Neural crest cell (in vitro differentiated cells): ENCODE data around the gene MELTF. TPM values are rescaled to one million over a fixed set of nuclear protein-coding genes. Genes with fewer than 3 reads are reported as not detected.

Source experiments
- DNase-seq: peaks from one replicate; pipeline ENCODE4 v3.0.0; 2021; ENCODE audit warnings: low read depth, mixed read lengths, low spot score
- H3K27ac Mint-ChIP-seq: one replicate; pipeline ENCODE4 v1.8.0; 2021; ENCODE audit warnings: mild to moderate bottlenecking, mixed read lengths; ENCODE audit not compliant: unreplicated experiment
- H3K27me3 Mint-ChIP-seq: 2 replicates; pipeline ENCODE4 v1.8.0; 2021; ENCODE audit warnings: low read depth, mild to moderate bottlenecking, mixed read lengths
- H3K36me3 Mint-ChIP-seq: 2 replicates; pipeline ENCODE4 v1.8.0; 2021; ENCODE audit warnings: low read depth, mild to moderate bottlenecking, mixed read lengths
- H3K4me1 Mint-ChIP-seq: 2 replicates; pipeline ENCODE4 v1.8.0; 2021; ENCODE audit warnings: mixed read lengths
- H3K4me3 Mint-ChIP-seq: one replicate; pipeline ENCODE4 v1.8.0; 2021; ENCODE audit warnings: mild to moderate bottlenecking, mixed read lengths
- H3K9me3 Mint-ChIP-seq: 2 replicates; pipeline ENCODE4 v1.8.0; 2021; ENCODE audit warnings: mixed read lengths
- total RNA-seq: library from RNA; stranded (reverse); gene quantifications from 2 replicates; pipeline ENCODE4 v1.2.1, GENCODE V29; 2021
- TF ChIP-seq, protein P1 (sequence below): fragments of 200-600 bp; sonication (generic); conservative IDR thresholded peaks from 2 replicates; pipeline ENCODE4 v1.5.0; 2021; ENCODE audit warnings: antibody characterized with exemption, mild to moderate bottlenecking

The MELTF gene
- total RNA-seq, 1 donor from 2014 or later: 3.9 TPM

DNA sequence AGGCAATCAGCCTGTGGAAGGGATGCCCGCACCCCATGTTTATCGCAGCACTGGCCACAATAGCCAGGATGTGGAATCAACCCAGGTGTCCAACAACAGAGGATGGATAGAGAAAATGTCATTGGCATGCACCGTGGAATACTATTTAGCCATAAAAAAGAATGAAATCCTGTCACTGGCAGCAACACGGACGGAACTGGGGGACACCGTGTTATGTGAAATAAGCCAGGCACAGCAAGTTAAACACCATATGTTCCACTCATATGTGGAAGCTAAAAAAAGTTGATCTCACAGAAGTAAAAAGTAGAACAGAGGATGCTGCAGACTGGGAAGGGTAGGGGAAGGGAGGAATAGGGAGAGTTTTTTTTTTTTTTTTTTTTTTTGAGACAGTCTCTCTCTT lies 15.6 kb downstream of the MELTF start:
- no peak overlapping the region for H3K4me3 Mint-ChIP-seq
- peaks cover 17% of the 10 kb centered on the region for H3K4me1 Mint-ChIP-seq
- H3K27me3 Mint-ChIP-seq: no peaks in the 10 kb centered on the region
- no peaks in the 10 kb centered on the region for H3K36me3 Mint-ChIP-seq
- TF ChIP-seq, protein P1, sequence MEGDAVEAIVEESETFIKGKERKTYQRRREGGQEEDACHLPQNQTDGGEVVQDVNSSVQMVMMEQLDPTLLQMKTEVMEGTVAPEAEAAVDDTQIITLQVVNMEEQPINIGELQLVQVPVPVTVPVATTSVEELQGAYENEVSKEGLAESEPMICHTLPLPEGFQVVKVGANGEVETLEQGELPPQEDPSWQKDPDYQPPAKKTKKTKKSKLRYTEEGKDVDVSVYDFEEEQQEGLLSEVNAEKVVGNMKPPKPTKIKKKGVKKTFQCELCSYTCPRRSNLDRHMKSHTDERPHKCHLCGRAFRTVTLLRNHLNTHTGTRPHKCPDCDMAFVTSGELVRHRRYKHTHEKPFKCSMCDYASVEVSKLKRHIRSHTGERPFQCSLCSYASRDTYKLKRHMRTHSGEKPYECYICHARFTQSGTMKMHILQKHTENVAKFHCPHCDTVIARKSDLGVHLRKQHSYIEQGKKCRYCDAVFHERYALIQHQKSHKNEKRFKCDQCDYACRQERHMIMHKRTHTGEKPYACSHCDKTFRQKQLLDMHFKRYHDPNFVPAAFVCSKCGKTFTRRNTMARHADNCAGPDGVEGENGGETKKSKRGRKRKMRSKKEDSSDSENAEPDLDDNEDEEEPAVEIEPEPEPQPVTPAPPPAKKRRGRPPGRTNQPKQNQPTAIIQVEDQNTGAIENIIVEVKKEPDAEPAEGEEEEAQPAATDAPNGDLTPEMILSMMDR: no peak
- no peak overlapping the region for H3K27ac Mint-ChIP-seq
- no peak for DNase-seq
- no peaks in the 10 kb centered on the region for H3K9me3 Mint-ChIP-seq

- Mint-ChIP-seq H3K4me1 (peaks cover 11% of the 10 kb centered on the region), H3K36me3 (no peaks in the 10 kb centered on the region), H3K27me3 (no peaks in the 10 kb centered on the region), H3K27ac (no peak overlapping the region), H3K4me3 (no peak overlapping the region), H3K9me3 (no peaks in the 10 kb centered on the region)
- TF ChIP-seq, protein P1: no peak
- no peak for DNase-seq
Measured at GRCh38 chr3:197012540-197012883, 17.1 kb downstream of the MELTF start.

- H3K27ac Mint-ChIP-seq: no peak overlapping the region
- no peaks in the 10 kb centered on the region for H3K27me3 Mint-ChIP-seq
- H3K36me3 Mint-ChIP-seq: no peaks in the 10 kb centered on the region
- H3K9me3 Mint-ChIP-seq: no peaks in the 10 kb centered on the region
- peaks cover 11% of the 10 kb centered on the region for H3K4me1 Mint-ChIP-seq
- TF ChIP-seq, protein P1: no peak
- H3K4me3 Mint-ChIP-seq: no peak overlapping the region
- DNase-seq: no peak
Measured at GRCh38 chr3:197011780-197012539, 17.7 kb downstream of the MELTF start.

- H3K9me3 Mint-ChIP-seq: no peaks in the 10 kb centered on the region
- no peak overlapping the region for H3K4me3 Mint-ChIP-seq
- TF ChIP-seq, protein P1: no peak
- DNase-seq: no peak
- H3K27me3 Mint-ChIP-seq: no peaks in the 10 kb centered on the region
- no peak overlapping the region for H3K27ac Mint-ChIP-seq
- H3K4me1 Mint-ChIP-seq: peaks cover 11% of the 10 kb centered on the region
- no peaks in the 10 kb centered on the region for H3K36me3 Mint-ChIP-seq
Measured at GRCh38 chr3:197010556-197011351, 18.9 kb downstream of the MELTF start.

GRCh38 chr3:197009532-197010019 lies 20.0 kb downstream of the MELTF start:
- no peak for DNase-seq
- Mint-ChIP-seq H3K27ac (no peak overlapping the region), H3K4me1 (peaks cover 12% of the 10 kb centered on the region), H3K27me3 (no peaks in the 10 kb centered on the region), H3K9me3 (no peaks in the 10 kb centered on the region), H3K4me3 (no peak overlapping the region), H3K36me3 (no peaks in the 10 kb centered on the region)
- TF ChIP-seq, protein P1: no peak
